NB4 (cell line): ENCODE data around the gene ZNF773.

Experiments used
- CTCF ChIP-seq: IDR thresholded peaks from one replicate; pipeline ENCODE4 v1.5.1; 2012; ENCODE audit warnings: low read depth, low read length
- MAX ChIP-seq: IDR thresholded peaks from 2 replicates; pipeline ENCODE4 v1.6.1; 2011; ENCODE audit warnings: low read depth, low read length
- MYC ChIP-seq: IDR thresholded peaks from 2 replicates; pipeline ENCODE4 v1.6.1; 2011; ENCODE audit warnings: low read depth, low read length
- POLR2A ChIP-seq: IDR thresholded peaks from 2 replicates; pipeline ENCODE4 v1.6.1; 2011; ENCODE audit warnings: mild to moderate bottlenecking; ENCODE audit not compliant: insufficient read length; ENCODE audit errors: extremely low read depth

GRCh38 chr19:57465680-57466381 lies 33.9 kb upstream of the ZNF773 start:
- TF ChIP-seq CTCF (peak; percentile 55), POLR2A (no peak), MYC (no peak), MAX (no peak)
